ENCODE results near the gene S100A2.

GRCh38 chr1:153550398-153550758 is 15.3 kb downstream of the S100A2 start:
- TF ChIP-seq GATA2 (IDR thresholded peaks at IDR 0.05; ENCODE audit: low read depth, low read length) (no peak), GATA3 (IDR thresholded peaks at IDR 0.05; ENCODE audit: low read depth, low read length) (no peak)
